GM12875 (cell line): ENCODE results near the gene BHLHE23.

Source experiments
- H3K4me3 ChIP-seq: one replicate; pipeline ENCODE4 v1.5.1; 2011; ENCODE audit warnings: low read depth, low read length, control low read depth
- TF ChIP-seq, protein P1 (sequence below): IDR thresholded peaks from 2 replicates; pipeline ENCODE4 v1.5.1; 2011; ENCODE audit warnings: low read depth, mild to moderate bottlenecking, control low read depth, inconsistent platforms, low read length, moderate library complexity, borderline replicate concordance; ENCODE audit not compliant: insufficient read depth

Gene BHLHE23

DNA sequence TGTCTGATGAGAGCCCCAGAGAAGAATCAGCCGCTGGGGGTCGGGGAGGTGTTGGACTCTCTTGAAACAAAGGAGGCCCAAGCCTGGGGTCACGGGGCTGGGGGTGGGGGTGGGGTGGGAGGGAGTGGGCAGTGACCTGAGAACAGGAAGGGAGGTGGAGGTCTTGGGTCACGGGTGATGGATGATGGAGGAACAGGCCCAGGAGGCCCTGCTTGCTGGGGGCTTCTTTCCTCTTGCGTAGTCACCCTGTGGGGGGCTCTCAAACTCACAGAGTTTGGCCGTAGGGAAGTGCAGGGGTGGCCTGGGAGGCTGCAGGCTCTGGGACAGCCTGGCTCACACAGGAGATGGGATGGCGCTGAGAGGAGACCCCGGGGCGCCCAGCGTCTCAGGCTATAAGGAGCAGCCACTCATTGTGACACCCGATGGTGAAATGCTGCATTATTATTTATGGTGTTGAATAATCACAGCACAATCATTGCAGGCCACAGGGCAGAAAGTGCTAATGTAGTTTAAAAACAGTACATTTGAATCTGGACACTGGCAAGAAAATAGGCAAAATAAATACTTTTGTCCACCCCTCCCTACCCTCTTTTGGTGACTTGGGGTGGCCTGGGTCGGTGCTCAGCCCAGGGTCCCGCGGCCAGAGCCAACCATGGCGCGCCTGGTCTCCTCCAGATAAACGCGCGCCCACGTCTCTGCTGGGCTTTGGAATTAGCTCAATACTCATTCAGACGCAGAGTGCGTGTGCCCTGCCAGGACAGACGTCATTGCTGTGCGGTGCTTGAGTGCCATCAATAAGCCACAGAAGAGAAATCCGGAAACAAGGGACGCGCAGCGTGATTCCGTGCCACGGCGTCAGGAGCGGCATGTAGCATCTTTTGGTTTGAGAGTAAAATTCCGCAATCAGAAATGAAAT is 27.3 kb upstream of the BHLHE23 start:
- H3K4me3 ChIP-seq = no peak overlapping the region
- TF ChIP-seq, protein P1, sequence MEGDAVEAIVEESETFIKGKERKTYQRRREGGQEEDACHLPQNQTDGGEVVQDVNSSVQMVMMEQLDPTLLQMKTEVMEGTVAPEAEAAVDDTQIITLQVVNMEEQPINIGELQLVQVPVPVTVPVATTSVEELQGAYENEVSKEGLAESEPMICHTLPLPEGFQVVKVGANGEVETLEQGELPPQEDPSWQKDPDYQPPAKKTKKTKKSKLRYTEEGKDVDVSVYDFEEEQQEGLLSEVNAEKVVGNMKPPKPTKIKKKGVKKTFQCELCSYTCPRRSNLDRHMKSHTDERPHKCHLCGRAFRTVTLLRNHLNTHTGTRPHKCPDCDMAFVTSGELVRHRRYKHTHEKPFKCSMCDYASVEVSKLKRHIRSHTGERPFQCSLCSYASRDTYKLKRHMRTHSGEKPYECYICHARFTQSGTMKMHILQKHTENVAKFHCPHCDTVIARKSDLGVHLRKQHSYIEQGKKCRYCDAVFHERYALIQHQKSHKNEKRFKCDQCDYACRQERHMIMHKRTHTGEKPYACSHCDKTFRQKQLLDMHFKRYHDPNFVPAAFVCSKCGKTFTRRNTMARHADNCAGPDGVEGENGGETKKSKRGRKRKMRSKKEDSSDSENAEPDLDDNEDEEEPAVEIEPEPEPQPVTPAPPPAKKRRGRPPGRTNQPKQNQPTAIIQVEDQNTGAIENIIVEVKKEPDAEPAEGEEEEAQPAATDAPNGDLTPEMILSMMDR = no peak

DNA sequence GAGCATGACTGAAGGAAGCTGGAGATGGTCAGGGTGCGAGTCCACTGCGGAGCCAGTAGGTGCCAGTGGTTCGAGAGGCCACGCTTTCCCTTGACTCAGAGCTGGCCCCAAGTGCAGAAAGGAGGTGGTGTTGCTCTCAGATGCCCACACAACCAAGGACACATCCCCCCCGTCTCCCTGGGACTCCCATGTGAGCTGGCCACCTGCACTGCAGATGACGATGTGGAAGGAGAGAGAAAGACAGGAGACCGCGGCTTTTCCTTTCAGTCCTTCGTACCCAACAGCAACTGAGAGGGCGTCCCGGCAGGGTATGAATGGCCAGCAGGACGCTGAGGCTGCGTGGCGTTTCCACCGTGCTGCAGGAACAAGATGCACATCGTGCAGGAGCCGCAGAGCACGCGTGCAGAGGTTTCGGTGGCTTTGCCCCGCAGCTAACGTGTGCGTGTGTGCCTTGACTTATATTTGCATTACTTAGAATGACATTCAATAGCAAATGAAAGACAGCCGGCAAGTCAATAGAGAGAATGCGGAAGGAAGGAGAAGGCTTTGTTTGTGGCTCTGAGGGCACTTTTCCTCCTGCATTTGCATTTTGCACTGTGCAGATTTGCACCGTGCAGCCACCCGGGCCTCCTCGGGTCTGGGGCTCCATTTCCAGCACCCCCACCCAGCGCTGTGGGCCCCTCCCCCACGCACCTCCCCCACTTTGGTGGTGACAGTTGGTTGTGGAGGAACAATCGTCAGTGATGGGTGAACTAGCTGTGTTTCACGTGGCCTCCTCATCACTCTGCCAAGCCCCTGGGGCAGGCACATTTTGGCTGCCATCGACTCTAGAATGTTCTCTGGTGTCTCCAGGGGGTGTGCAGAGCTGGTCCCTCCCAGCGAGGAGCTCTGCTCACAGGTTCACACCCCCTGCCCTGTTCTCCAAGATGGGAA is 26.4 kb upstream of the BHLHE23 start:
- no peak overlapping the region for H3K4me3 ChIP-seq
- TF ChIP-seq, protein P1 = no peak

DNA sequence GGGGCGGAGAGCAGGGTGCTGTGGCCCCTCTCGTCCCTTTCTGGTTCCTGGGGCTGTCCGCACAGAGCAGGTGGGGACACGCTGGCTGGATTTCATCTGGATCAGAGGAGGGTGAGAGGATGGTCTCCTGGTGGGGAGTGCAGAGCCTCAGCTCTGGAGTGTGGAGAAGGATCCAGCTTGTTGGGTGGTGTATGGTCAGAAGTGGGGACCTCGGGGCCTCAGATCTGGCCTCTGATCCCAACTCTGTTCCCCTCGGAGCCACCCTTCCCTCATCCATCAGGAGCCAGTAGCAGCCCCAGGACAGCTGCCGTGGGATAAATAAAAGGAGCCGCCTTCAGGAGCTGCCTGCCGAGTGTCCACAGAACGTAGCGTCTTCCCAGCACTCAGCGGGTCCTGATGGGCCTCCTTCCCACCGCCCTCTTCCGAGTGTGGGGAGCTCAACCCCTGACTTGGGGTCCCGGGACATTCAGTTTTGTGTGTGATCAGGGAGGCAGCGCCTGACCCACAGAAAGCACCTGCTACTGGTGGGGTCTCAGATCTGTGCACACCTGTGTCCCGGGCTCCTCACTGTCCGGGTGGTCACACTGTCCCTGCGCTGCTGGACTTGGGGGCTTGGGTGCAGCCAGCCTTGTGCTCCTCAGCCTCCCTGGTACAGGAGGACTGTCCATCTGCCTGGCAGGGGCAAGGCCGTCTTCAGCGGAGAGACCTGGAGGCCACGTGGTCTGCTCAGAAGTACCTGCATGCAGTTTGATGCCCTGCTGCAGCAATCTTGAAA is 25.4 kb upstream of the BHLHE23 start:
- TF ChIP-seq, protein P1 = no peak
- no peak overlapping the region for H3K4me3 ChIP-seq

DNA sequence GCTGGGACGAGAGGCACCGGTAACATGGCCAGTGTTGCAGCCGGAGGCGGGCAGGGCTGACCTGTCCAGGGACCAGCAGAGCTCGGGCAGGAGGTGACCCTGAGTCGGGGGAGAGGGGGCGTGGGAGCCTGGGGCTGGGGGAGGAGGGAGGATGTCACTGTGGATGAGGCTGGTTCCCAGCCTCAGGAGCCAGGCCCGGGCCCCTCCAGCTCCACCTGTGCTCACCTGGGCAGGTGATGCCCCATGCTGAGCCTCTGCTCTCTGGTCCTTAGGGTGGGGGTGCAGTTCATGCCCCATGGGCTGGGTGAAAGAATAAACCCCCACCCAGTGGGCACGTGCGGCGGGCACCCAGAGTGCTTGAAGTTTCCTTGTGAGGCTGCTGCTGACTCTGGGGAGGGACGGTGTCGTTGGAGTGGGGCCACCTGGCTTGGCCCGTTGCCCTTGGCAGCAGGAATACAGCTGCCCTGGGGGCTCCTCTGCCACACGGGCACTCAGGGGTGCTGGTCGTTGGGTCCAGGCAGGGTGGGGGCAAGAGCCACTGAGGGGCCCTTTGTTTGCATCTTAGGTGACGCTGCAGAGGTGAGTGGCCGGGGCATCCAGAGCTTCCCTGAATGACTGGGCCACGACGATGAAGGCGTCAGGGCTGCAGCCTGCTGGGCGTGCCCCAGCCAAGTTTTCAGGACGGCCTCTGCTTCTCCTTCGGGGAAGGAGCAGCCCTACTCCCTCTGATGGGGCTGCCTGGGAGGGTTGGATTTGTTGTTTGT is 24.7 kb upstream of the BHLHE23 start:
- H3K4me3 ChIP-seq = no peak overlapping the region
- TF ChIP-seq, protein P1 = no peak

DNA sequence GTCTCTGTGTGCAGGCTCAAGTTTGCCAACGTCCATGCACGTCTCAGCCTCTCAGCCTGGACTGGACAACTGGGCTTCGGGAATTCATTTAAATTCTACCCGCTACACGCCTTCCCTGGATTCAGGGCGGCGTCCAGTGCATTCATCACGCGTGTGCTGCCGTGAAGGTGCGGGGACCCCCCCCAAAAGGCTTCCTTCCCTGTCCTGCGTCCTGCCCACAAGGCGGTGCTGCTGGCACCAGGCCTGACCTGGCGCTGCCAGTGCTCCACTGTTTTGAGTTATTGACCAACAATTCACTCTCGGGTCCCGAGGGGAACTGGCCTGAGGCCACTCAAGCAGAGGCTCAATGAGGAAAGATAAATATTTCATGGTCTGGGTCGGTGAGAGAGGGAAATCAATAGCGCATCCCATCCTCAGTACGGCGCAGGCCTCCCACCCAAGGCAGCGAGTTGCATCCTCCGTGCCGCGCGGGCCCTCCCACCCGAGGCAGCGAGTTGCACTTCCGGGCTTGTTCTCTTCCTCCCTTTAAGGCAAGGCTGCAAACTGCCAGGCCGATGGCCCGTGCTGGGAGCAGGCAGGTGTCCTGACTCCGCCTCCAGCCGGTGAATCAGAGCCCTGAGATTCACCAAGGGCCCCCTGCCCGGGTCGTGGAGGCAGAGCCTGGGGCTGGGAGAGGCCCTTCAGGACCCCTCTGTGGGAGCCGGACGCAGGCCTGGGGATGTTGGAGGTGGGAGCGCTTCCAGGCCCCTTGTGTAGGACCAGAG is 22.8 kb upstream of the BHLHE23 start:
- no peak overlapping the region for H3K4me3 ChIP-seq

More for the DNA sequence above, 22.8 kb upstream of the BHLHE23 start:
- TF ChIP-seq, protein P1 = no peak
